ENCODE results near the gene TMEM266. TPM values are rescaled to one million over a fixed set of nuclear protein-coding genes. Genes with fewer than 3 reads are reported as not detected.

The TMEM266 gene
- total RNA-seq, 1 donor from 2014 or later: 1.4 TPM

- H3K27me3 ChIP-seq (ENCODE audit: low read depth): peaks cover 14% of the 10 kb centered on the region
- no peak overlapping the region for H3K27ac ChIP-seq
- H3K4me1 ChIP-seq: peaks cover 10% of the 10 kb centered on the region
- H3K36me3 ChIP-seq: no peaks in the 10 kb centered on the region
- no peaks in the 10 kb centered on the region for H3K9me3 ChIP-seq
- TF ChIP-seq CTCF (IDR thresholded peaks at IDR 0.05): no peak
- H3K4me3 ChIP-seq: no peak overlapping the region
- intact Hi-C loops (cut with DNase I): no loop called here
- ATAC-seq (peak; percentile 22 to 39), DNase-seq (peak; percentile 46)
Observed at GRCh38 chr15:76196269-76197231, 136.8 kb downstream of the TMEM266 start.

- ATAC-seq (no peak), DNase-seq (peak; percentile 37)
- Histone ChIP-seq H3K36me3 (no peaks in the 10 kb centered on the region), H3K4me1 (peaks cover 8% of the 10 kb centered on the region), H3K27me3 (ENCODE audit: low read depth) (peaks cover under 1% of the 10 kb centered on the region), H3K9me3 (no peaks in the 10 kb centered on the region), H3K27ac (no peak overlapping the region), H3K4me3 (no peak overlapping the region)
- intact Hi-C loops (cut with DNase I): no loop called here
- no peak for TF ChIP-seq CTCF (IDR thresholded peaks at IDR 0.05)
Observed at GRCh38 chr15:76197703-76198455, 138.1 kb downstream of the TMEM266 start.

- no peak overlapping the region for H3K27ac ChIP-seq
Observed at GRCh38 chr15:76198456-76199105, 138.8 kb downstream of the TMEM266 start.

GRCh38 chr15:76199106-76200082, 139.6 kb downstream of the TMEM266 start:
- peaks cover 8% of the 10 kb centered on the region for H3K4me1 ChIP-seq
- no peak for TF ChIP-seq CTCF (IDR thresholded peaks at IDR 0.05)
- ATAC-seq: no peak
- H3K27ac ChIP-seq: no peak overlapping the region
- no peaks in the 10 kb centered on the region for H3K36me3 ChIP-seq
- H3K27me3 ChIP-seq (ENCODE audit: low read depth): no peaks in the 10 kb centered on the region
- intact Hi-C loops (cut with DNase I): no loop called here
- no peak overlapping the region for H3K4me3 ChIP-seq
- no peak for DNase-seq
- H3K9me3 ChIP-seq: no peaks in the 10 kb centered on the region

More at GRCh38 chr15:76198456-76199105, 138.8 kb downstream of the TMEM266 start:
- Histone ChIP-seq H3K4me3 (no peak overlapping the region), H3K36me3 (no peaks in the 10 kb centered on the region), H3K27me3 (ENCODE audit: low read depth) (no peaks in the 10 kb centered on the region), H3K9me3 (no peaks in the 10 kb centered on the region), H3K4me1 (peaks cover 8% of the 10 kb centered on the region)
- DNase-seq: no peak
- intact Hi-C loops (cut with DNase I): no loop called here
- TF ChIP-seq CTCF (IDR thresholded peaks at IDR 0.05): no peak
- ATAC-seq: no peak

All from lower lobe of right lung (tissue), 2 donors.